H9 (cell line): ENCODE measurements around the gene MCF2L2. TPM values are rescaled to one million over a fixed set of nuclear protein-coding genes. Genes with fewer than 3 reads are reported as not detected.
A peak's percentile ranks its signal among the peaks of the same experiment; 100 is the strongest.

ENCODE experiments used
- DNase-seq: peaks from one replicate; pipeline ENCODE4 v3.0.0-alpha.2; 2017
- H2AFZ ChIP-seq: one replicate; pipeline ENCODE4 v1.6.1; 2013; ENCODE audit warnings: mild to moderate bottlenecking, low read length, control low read depth, moderate library complexity
- H2AK5ac ChIP-seq: 2 replicates; pipeline ENCODE4 v1.6.1; 2013; ENCODE audit warnings: low read length, control low read depth, mixed read lengths; ENCODE audit not compliant: insufficient read length
- H2BK120ac ChIP-seq: one replicate; pipeline ENCODE4 v1.6.1; 2013; ENCODE audit warnings: low read depth, mild to moderate bottlenecking, low read length, control low read depth, inconsistent platforms; ENCODE audit not compliant: poor library complexity, severe bottlenecking
- H2BK12ac ChIP-seq: 2 replicates; pipeline ENCODE4 v1.6.1; 2013; ENCODE audit warnings: low read length, control low read depth, mixed read lengths, low read depth; ENCODE audit not compliant: insufficient read length
- H2BK15ac ChIP-seq: 2 replicates; pipeline ENCODE4 v1.6.1; 2013; ENCODE audit warnings: low read depth, low read length, control low read depth
- H2BK20ac ChIP-seq: one replicate; pipeline ENCODE4 v1.6.1; 2013; ENCODE audit warnings: low read depth, mild to moderate bottlenecking, low read length, control low read depth, inconsistent platforms; ENCODE audit not compliant: poor library complexity, severe bottlenecking
- H2BK5ac ChIP-seq: 2 replicates; pipeline ENCODE4 v1.6.1; 2013; ENCODE audit warnings: low read length, control low read depth, mixed read lengths; ENCODE audit not compliant: insufficient read length
- H3K14ac ChIP-seq: 2 replicates; pipeline ENCODE4 v1.6.1; 2013; ENCODE audit warnings: low read length, control low read depth; ENCODE audit not compliant: insufficient read depth
- H3K18ac ChIP-seq: 2 replicates; pipeline ENCODE4 v1.6.1; 2013; ENCODE audit warnings: low read depth, mild to moderate bottlenecking, mixed read lengths, low read length, control low read depth; ENCODE audit not compliant: insufficient read length
- H3K23ac ChIP-seq: 2 replicates; pipeline ENCODE4 v1.6.1; 2013; ENCODE audit warnings: low read length, control low read depth, mixed read lengths, low read depth; ENCODE audit not compliant: insufficient read length
- H3K23me2 ChIP-seq: 2 replicates; pipeline ENCODE4 v1.6.1; 2013; ENCODE audit warnings: low read depth, mild to moderate bottlenecking, mixed read lengths, low read length, control low read depth; ENCODE audit not compliant: insufficient read length, poor library complexity, severe bottlenecking
- H3K27ac ChIP-seq: 2 replicates; pipeline ENCODE4 v1.5.1; 2013; ENCODE audit warnings: low read length, control low read depth, mixed read lengths, low read depth; ENCODE audit not compliant: insufficient read length
- H3K27me3 ChIP-seq: 2 replicates; pipeline ENCODE4 v1.6.1; 2013; ENCODE audit warnings: low read length, control low read depth, inconsistent platforms; ENCODE audit not compliant: insufficient read depth
- H3K4ac ChIP-seq: 2 replicates; pipeline ENCODE4 v1.6.1; 2013; ENCODE audit warnings: low read depth, mild to moderate bottlenecking, control low read depth, inconsistent platforms, low read length, moderate library complexity
- H3K4me1 ChIP-seq: 2 replicates; pipeline ENCODE4 v1.6.1; 2013; ENCODE audit warnings: low read length, control low read depth, inconsistent platforms; ENCODE audit not compliant: insufficient read depth
- H3K4me2 ChIP-seq: 2 replicates; pipeline ENCODE4 v1.6.1; 2013; ENCODE audit warnings: low read length, control low read depth, mixed read lengths; ENCODE audit not compliant: insufficient read length, insufficient read depth
- H3K56ac ChIP-seq: 2 replicates; pipeline ENCODE4 v1.6.1; 2013; ENCODE audit warnings: low read depth, mild to moderate bottlenecking, mixed read lengths, low read length, control low read depth; ENCODE audit not compliant: insufficient read length
- H3K79me1 ChIP-seq: 2 replicates; pipeline ENCODE4 v1.6.1; 2013; ENCODE audit warnings: low read depth, mild to moderate bottlenecking, moderate library complexity, low read length, control low read depth, inconsistent platforms; ENCODE audit not compliant: insufficient read depth, poor library complexity, severe bottlenecking
- H3K79me2 ChIP-seq: 2 replicates; pipeline ENCODE4 v1.6.1; 2013; ENCODE audit warnings: low read length, control low read depth, inconsistent platforms; ENCODE audit not compliant: insufficient read depth
- H3K9ac ChIP-seq: 2 replicates; pipeline ENCODE4 v1.6.1; 2013; ENCODE audit warnings: low read length, control low read depth, mixed read lengths; ENCODE audit not compliant: insufficient read length; ENCODE audit errors: extremely low read depth
- H3K9me3 ChIP-seq: one replicate; pipeline ENCODE4 v1.6.1; 2013; ENCODE audit warnings: low read depth, low read length, inconsistent platforms; ENCODE audit not compliant: control insufficient read depth
- H3T11ph ChIP-seq: one replicate; pipeline ENCODE4 v1.6.1; 2013; ENCODE audit warnings: mild to moderate bottlenecking, low read length, control low read depth, inconsistent platforms
- H4K20me1 ChIP-seq: one replicate; pipeline ENCODE4 v1.6.1; 2013; ENCODE audit not compliant: control insufficient read depth, insufficient read length, insufficient read depth
- H4K5ac ChIP-seq: 2 replicates; pipeline ENCODE4 v1.6.1; 2013; ENCODE audit warnings: low read depth, mild to moderate bottlenecking, mixed read lengths, low read length, control low read depth; ENCODE audit not compliant: insufficient read length
- H4K8ac ChIP-seq: replicated peaks from 2 replicates; pipeline ENCODE4 v1.6.1; 2013; ENCODE audit warnings: low read length, control low read depth, mixed read lengths, low read depth; ENCODE audit not compliant: insufficient read length
- H4K91ac ChIP-seq: 2 replicates; pipeline ENCODE4 v1.6.1; 2013; ENCODE audit warnings: low read depth, mild to moderate bottlenecking, moderate library complexity, mixed read lengths, low read length, control low read depth; ENCODE audit not compliant: insufficient read length
- H3K27ac Mint-ChIP-seq, 3 experiments: 2 replicates in 2 of 3; 3 replicates in 1 of 3; pipeline ENCODE4 v1.8.0; 2020 to 2021; ENCODE audit warnings: mixed read lengths in 3 of 3, mild to moderate bottlenecking in 1 of 3, moderate library complexity in 1 of 3
- H3K27me3 Mint-ChIP-seq: 2 replicates; pipeline ENCODE4 v1.8.0; 2021; ENCODE audit warnings: low read depth, mild to moderate bottlenecking, moderate library complexity, mixed read lengths
- H3K36me3 Mint-ChIP-seq, 3 experiments: 2 replicates in 2 of 3; 3 replicates in 1 of 3; pipeline ENCODE4 v1.8.0; 2020 to 2021; ENCODE audit warnings: low read depth in 3 of 3, mixed read lengths in 3 of 3; ENCODE audit not compliant: insufficient read depth in 1 of 3
- H3K4me1 Mint-ChIP-seq, 2 experiments: 2 replicates each; pipeline ENCODE4 v1.8.0; 2020; ENCODE audit warnings: mixed read lengths in 2 of 2
- H3K4me3 Mint-ChIP-seq, 2 experiments: 2 replicates in 1 of 2; 3 replicates in 1 of 2; pipeline ENCODE4 v1.8.0; 2020 to 2021; ENCODE audit warnings: mild to moderate bottlenecking in 2 of 2, mixed read lengths in 2 of 2, moderate library complexity in 1 of 2
- H3K9me3 Mint-ChIP-seq, 2 experiments: 2 replicates in 1 of 2; 3 replicates in 1 of 2; pipeline ENCODE4 v1.8.0; 2020; ENCODE audit warnings: mild to moderate bottlenecking in 2 of 2, mixed read lengths in 2 of 2, moderate library complexity in 1 of 2
- CTCF ChIP-seq: fragments of 200-600 bp; sonication (generic); conservative IDR thresholded peaks from 3 replicates; pipeline ENCODE4 v1.8.0; 2021; ENCODE audit warnings: antibody characterized with exemption, mild to moderate bottlenecking
- WGBS: extraction: QIAGEN DNeasy Blood & Tissue Kit; methylation state at CpG from one replicate; pipeline ENCODE4 v1.1.7; 2013; ENCODE audit warnings: missing lambda C conversion rate, low lambda C conversion rate, mixed read lengths; ENCODE audit not compliant: insufficient read length; ENCODE audit errors: extremely low coverage; 5-methylcytosine and 5-hydroxymethylcytosine counted together
- total RNA-seq: library from RNA; stranded (reverse); gene quantifications from 2 replicates; pipeline ENCODE4 v1.2.1, GENCODE V29; 2021

The MCF2L2 gene
- total RNA-seq, 1 experiment from 2014 or later, result 6.4 TPM

GRCh38 chr3:183161552-183162336, 266.7 kb downstream of the MCF2L2 start:
- Histone ChIP-seq H4K8ac (no peak overlapping the region), H3K9ac (no peak overlapping the region), H3T11ph (no peak overlapping the region), H3K4me2 (peak overlapping the region; percentile 72), H2BK12ac (no peak overlapping the region), H3K79me1 (no peaks in the 10 kb centered on the region), H4K20me1 (no peaks in the 10 kb centered on the region), H3K9me3 (no peaks in the 10 kb centered on the region), H3K4ac (no peak overlapping the region), H2BK120ac (no peak overlapping the region), H2AK5ac (no peak overlapping the region), H4K91ac (no peak overlapping the region), H3K18ac (no peak overlapping the region), H3K23ac (no peak overlapping the region), H3K79me2 (no peaks in the 10 kb centered on the region), H4K5ac (no peak overlapping the region), H3K27ac (no peak overlapping the region), H2BK20ac (no peak overlapping the region), H3K4me1 (no peaks in the 10 kb centered on the region), H3K56ac (no peak overlapping the region), H3K27me3 (peaks cover 4% of the 10 kb centered on the region; the same call in 1 of the 2 replicates), H2BK5ac (no peak overlapping the region), H2AFZ (no peak overlapping the region), H2BK15ac (no peak overlapping the region), H3K14ac (no peak overlapping the region), H3K23me2 (peaks cover 7% of the 10 kb centered on the region)
- Mint-ChIP-seq H3K36me3 (no peaks in the 10 kb centered on the region), H3K4me1 (peaks cover 12 to 18% of the 10 kb centered on the region in 2 experiments), H3K27ac (no peak overlapping the region), H3K27me3 (peaks cover 51% of the 10 kb centered on the region), H3K4me3 (peak overlapping the region; percentile 72), H3K9me3 (no peaks in the 10 kb centered on the region; a peak in 1 of 5 replicates)
- TF ChIP-seq CTCF, result no peak; the same call in 2 of the 3 replicates
- WGBS, result no CpG with 5 or more reads among the region's 25 CpGs
- peak; percentile 74 for DNase-seq
